Peyer's patch (tissue), 4 donors: ENCODE data around the gene MTMR2.

Experiments
- CTCF ChIP-seq, 6 experiments: fragments of 450-650 bp in 4 of 6; fragments of 200-600 bp in 2 of 6; sonication (generic) in 1 of 6; IDR thresholded peaks; one replicate each; pipeline ENCODE4 v1.5.1; 2017 to 2019; ENCODE audit warnings: antibody characterized with exemption in 6 of 6, mild to moderate bottlenecking in 3 of 6, moderate library complexity in 1 of 6
- POLR2A ChIP-seq, 2 donors: fragments of 450-650 bp; IDR thresholded peaks; one replicate each; pipeline ENCODE4 v1.5.1; 2017; ENCODE audit warnings: antibody characterized with exemption in 2 of 2, mild to moderate bottlenecking in 2 of 2, moderate library complexity in 2 of 2

DNA sequence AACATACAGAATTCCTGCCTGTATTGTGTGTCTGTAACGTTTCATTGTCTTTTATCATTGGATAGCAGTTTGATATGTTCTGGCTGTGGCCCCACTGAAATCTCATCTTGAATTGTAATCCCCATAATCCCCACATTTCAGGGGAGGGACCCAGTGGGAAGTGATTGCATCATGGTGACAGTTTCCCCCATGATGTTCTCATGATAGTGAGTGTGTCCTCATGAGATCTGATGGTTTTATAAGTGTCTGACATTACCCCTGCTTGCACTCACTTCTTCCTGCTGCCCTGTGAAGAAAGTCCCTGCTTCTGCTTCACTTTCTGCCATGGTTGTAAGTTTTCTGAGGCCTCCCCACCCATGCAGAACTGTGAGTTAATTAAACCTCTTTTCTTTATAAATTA lies 19.6 kb upstream of the MTMR2 start:
- no peak for TF ChIP-seq CTCF (IDR thresholded peaks at IDR 0.05)
- TF ChIP-seq POLR2A (IDR thresholded peaks at IDR 0.05), result no peak
